Endodermal cell (in vitro differentiated cells): ENCODE measurements around the gene LRGUK. TPM values are rescaled to one million over a fixed set of nuclear protein-coding genes. Genes with fewer than 3 reads are reported as not detected.

Source experiments
- DNase-seq: peaks from one replicate; pipeline ENCODE4 v3.0.0-alpha.2; 2017
- H3K27ac ChIP-seq: 2 replicates; pipeline ENCODE4 v1.5.1; 2013; ENCODE audit warnings: mild to moderate bottlenecking, low read depth, low read length, moderate library complexity
- H3K27me3 ChIP-seq: 2 replicates; pipeline ENCODE4 v1.6.1; 2013; ENCODE audit warnings: mild to moderate bottlenecking, low read length, moderate library complexity; ENCODE audit not compliant: insufficient read depth, control insufficient read depth, poor library complexity, severe bottlenecking
- H3K36me3 ChIP-seq: 2 replicates; pipeline ENCODE4 v1.7.0; 2013; ENCODE audit warnings: mild to moderate bottlenecking, low read length, moderate library complexity; ENCODE audit not compliant: control insufficient read depth, insufficient read depth
- H3K4me1 ChIP-seq: one replicate; pipeline ENCODE4 v1.7.0; 2013; ENCODE audit warnings: low read length; ENCODE audit not compliant: control insufficient read depth, insufficient read depth
- H3K4me3 ChIP-seq: 2 replicates; pipeline ENCODE4 v1.5.1; 2013; ENCODE audit warnings: mild to moderate bottlenecking, low read length, moderate library complexity
- H3K9ac ChIP-seq: 2 replicates; pipeline ENCODE4 v1.6.1; 2013; ENCODE audit warnings: mild to moderate bottlenecking, low read length, moderate library complexity; ENCODE audit not compliant: poor library complexity, severe bottlenecking; ENCODE audit errors: extremely low read depth
- H3K9me3 ChIP-seq: 2 replicates; pipeline ENCODE4 v1.6.1; 2013; ENCODE audit warnings: mild to moderate bottlenecking, low read length, moderate library complexity; ENCODE audit not compliant: control insufficient read depth
- H3K27ac Mint-ChIP-seq: 2 replicates; pipeline ENCODE4 v1.8.0; 2020; ENCODE audit warnings: mixed read lengths
- H3K27me3 Mint-ChIP-seq: 2 replicates; pipeline ENCODE4 v1.8.0; 2021; ENCODE audit warnings: mild to moderate bottlenecking, mixed read lengths; ENCODE audit not compliant: insufficient read depth
- H3K36me3 Mint-ChIP-seq: 2 replicates; pipeline ENCODE4 v1.8.0; 2020; ENCODE audit warnings: low read depth, mixed read lengths
- H3K4me1 Mint-ChIP-seq: 2 replicates; pipeline ENCODE4 v1.8.0; 2020; ENCODE audit warnings: mixed read lengths
- H3K4me3 Mint-ChIP-seq: 2 replicates; pipeline ENCODE4 v1.8.0; 2020; ENCODE audit warnings: mild to moderate bottlenecking, moderate library complexity, mixed read lengths
- H3K9me3 Mint-ChIP-seq: 2 replicates; pipeline ENCODE4 v1.8.0; 2020; ENCODE audit warnings: mild to moderate bottlenecking, mixed read lengths
- WGBS, 2 experiments: methylation state at CpG; one replicate each; pipeline versions ENCODE4 v1.1.5 to v1.1.7; 2013; ENCODE audit warnings: missing lambda C conversion rate in 2 of 2, mixed read lengths in 1 of 2; ENCODE audit not compliant: insufficient coverage in 1 of 2, insufficient read length in 1 of 2; 5-methylcytosine and 5-hydroxymethylcytosine counted together
- total RNA-seq, 2 donors: library from RNA; stranded (reverse); fragmentation: NEBNext Ultra II Directional in 1 of 2; extraction: Animal tissue kit (Norgen Biotek cat#: 25700) in 1 of 2; gene quantifications; 2 replicates in 1 of 2; 3 replicates in 1 of 2; pipeline ENCODE4 v1.2.1, GENCODE V29; 2021
- TF ChIP-seq, protein P1 (sequence below): fragments of 200-600 bp; sonication (generic); conservative IDR thresholded peaks from 2 replicates; pipeline ENCODE4 v1.5.0; 2021; ENCODE audit warnings: antibody characterized with exemption, mild to moderate bottlenecking

LRGUK gene
- total RNA-seq, 2 donors from 2014 or later: 0.89 to 1.3 TPM

- Mint-ChIP-seq H3K9me3 (no peaks in the 10 kb centered on the region), H3K4me3 (no peak overlapping the region), H3K27ac (no peak overlapping the region), H3K36me3 (no peaks in the 10 kb centered on the region), H3K4me1 (peaks cover 18% of the 10 kb centered on the region), H3K27me3 (no peaks in the 10 kb centered on the region)
- Histone ChIP-seq H3K9me3 (no peaks in the 10 kb centered on the region), H3K4me1 (peaks cover 14% of the 10 kb centered on the region), H3K4me3 (no peak overlapping the region), H3K36me3 (no peaks in the 10 kb centered on the region), H3K27me3 (no peaks in the 10 kb centered on the region), H3K27ac (no peak overlapping the region), H3K9ac (no peak overlapping the region)
- DNase-seq: no peak
- 85 to 100% methylated on average over 1 to 5 of the region's 5 CpGs for WGBS, 2 experiments
- TF ChIP-seq, protein P1, sequence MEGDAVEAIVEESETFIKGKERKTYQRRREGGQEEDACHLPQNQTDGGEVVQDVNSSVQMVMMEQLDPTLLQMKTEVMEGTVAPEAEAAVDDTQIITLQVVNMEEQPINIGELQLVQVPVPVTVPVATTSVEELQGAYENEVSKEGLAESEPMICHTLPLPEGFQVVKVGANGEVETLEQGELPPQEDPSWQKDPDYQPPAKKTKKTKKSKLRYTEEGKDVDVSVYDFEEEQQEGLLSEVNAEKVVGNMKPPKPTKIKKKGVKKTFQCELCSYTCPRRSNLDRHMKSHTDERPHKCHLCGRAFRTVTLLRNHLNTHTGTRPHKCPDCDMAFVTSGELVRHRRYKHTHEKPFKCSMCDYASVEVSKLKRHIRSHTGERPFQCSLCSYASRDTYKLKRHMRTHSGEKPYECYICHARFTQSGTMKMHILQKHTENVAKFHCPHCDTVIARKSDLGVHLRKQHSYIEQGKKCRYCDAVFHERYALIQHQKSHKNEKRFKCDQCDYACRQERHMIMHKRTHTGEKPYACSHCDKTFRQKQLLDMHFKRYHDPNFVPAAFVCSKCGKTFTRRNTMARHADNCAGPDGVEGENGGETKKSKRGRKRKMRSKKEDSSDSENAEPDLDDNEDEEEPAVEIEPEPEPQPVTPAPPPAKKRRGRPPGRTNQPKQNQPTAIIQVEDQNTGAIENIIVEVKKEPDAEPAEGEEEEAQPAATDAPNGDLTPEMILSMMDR: no peak
These were observed 28.7 kb downstream of the LRGUK start for GRCh38 chr7:134155871-134156270.

DNA sequence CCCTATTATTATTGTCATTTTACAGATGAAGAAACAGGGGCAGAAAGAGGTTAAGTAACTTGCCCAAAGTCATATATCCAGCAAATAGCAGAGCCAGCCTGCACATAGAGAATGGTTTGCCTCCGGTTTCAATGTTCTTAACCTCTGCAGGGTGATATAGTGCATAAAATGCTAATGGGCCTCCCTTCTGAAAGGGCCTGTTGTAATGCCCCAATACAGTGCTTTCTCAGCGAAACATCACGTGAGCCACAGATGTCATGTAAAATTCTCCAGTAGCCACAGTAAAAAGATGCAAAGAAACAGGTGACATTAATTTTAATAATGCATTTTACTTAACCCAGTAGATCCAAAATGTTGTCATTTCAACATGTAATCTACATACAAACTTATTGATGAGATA is 38.1 kb downstream of the LRGUK start:
- 91 to 94% methylated on average over 3 of the region's 3 CpGs for WGBS, 2 experiments
- Mint-ChIP-seq H3K36me3 (no peaks in the 10 kb centered on the region), H3K4me1 (no peaks in the 10 kb centered on the region), H3K9me3 (no peaks in the 10 kb centered on the region), H3K27me3 (no peaks in the 10 kb centered on the region), H3K4me3 (no peak overlapping the region), H3K27ac (no peak overlapping the region)
- no peak overlapping the region for H3K4me3 ChIP-seq
- H3K36me3 ChIP-seq: no peaks in the 10 kb centered on the region
- no peaks in the 10 kb centered on the region for H3K9me3 ChIP-seq
- no peak for DNase-seq
- H3K4me1 ChIP-seq: no peaks in the 10 kb centered on the region
- H3K9ac ChIP-seq: no peak overlapping the region
- TF ChIP-seq, protein P1: no peak
- no peaks in the 10 kb centered on the region for H3K27me3 ChIP-seq
- no peak overlapping the region for H3K27ac ChIP-seq

DNA sequence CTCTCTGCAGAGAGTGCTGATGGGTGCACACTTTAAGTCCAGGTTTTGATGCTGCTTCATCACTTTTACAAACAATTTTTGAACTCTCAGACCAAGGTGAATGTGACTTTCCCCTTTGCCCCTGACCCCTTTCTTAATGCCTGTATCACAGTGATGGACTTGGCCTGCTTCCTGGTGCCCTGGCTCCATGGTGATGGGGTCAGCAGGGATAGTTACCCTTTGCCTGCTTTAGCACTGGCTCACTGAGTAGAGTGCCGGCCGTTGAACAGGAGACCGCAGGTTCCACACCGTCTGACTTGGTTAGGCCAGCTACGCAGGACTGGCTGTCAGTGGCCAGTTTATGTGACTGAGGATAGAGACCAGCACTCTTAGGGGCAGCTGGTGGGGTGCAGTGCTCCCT is 40.1 kb downstream of the LRGUK start:
- DNase-seq: no peak
- H3K9me3 Mint-ChIP-seq: no peaks in the 10 kb centered on the region
- no peak overlapping the region for H3K27ac Mint-ChIP-seq
- Histone ChIP-seq H3K4me1 (no peaks in the 10 kb centered on the region), H3K36me3 (no peaks in the 10 kb centered on the region), H3K27me3 (no peaks in the 10 kb centered on the region), H3K4me3 (no peak overlapping the region), H3K9ac (no peak overlapping the region), H3K27ac (no peak overlapping the region), H3K9me3 (no peaks in the 10 kb centered on the region)
- TF ChIP-seq, protein P1: no peak
- no peak overlapping the region for H3K4me3 Mint-ChIP-seq
- no peaks in the 10 kb centered on the region for H3K36me3 Mint-ChIP-seq
- 92 to 95% methylated on average over 4 to 5 of the region's 5 CpGs for WGBS, 2 experiments
- no peaks in the 10 kb centered on the region for H3K27me3 Mint-ChIP-seq
- no peaks in the 10 kb centered on the region for H3K4me1 Mint-ChIP-seq
